Measurements from ENCODE around the gene FBXL13.
"Not testable (repeated sequence)": the region's sequence is repeated elsewhere in the genome, so short reads cannot be mapped to it uniquely, and the experiment has no call there.

The FBXL13 gene

DNA sequence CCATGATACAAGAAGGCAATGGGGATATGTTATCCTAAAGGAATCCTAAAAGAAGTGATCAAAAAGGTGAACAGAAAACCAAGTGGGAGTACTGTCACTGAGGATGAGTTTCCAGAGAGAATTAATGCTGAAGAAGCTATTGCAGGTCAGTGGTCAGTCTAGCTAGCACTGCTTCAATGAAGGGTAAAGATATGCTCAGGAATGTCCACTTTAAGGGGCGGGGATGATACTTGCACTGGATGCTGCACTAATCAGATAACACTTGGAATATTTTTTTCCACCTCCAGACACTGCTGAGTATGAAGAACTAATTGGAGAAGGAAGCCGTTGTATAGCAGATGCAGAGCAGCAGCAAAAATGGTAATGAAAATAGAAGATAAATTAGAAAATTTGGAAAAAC, 86.5 kb downstream of the FBXL13 start:
- no peak for DNase-seq (ENCODE audit: low read depth in 1 of 2, low spot score in 1 of 2)

DNA sequence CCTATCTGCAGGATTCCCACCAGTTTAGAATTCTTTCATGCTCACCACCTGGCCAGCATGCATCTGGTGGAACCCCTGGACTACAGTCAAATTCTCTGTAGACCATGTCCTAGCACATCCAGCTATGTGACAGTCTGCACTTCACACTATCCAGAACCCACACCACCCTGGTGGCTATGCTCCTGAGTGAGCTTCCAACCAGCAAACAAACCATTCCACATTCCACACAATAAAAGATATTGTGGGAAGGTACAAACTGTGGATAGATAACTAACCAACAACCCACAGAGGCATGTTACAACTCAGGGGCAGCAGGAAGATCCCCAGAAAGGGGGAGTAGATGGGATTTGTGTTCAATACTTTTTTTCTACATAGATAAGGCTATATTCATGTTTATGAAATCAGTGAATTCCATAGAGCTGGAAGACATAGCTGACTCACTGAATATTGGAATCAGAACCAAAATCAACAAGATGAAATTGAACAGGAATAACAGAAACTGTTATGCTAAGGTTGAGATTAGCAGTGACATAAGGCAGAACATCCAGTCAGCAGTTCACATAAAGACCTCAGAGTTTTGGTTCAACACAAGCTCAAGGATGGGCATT, 89.3 kb downstream of the FBXL13 start:
- DNase-seq (ENCODE audit: low read depth in 1 of 2, low spot score in 1 of 2): no peak

DNA sequence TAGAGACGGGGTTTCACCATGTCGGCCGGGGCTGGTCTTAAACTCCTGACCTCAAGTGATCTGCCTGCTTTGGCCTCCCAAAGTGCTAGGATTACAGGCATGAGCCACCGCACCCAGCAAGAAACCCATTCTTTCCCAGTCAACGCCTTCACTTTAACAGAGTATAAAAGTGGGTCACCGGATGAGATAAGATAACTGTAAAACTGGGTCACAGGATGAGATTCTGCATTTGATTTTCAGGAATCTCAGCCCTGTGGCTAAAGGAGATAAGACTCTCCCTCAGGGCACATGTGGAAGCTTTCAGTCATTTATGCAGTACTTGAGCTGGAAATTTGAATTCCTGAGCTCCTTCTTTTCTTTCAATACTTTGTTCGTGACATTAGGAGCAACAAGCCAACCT, 91.0 kb downstream of the FBXL13 start:
- no peak for DNase-seq (ENCODE audit: low read depth in 1 of 2, low spot score in 1 of 2)

DNA sequence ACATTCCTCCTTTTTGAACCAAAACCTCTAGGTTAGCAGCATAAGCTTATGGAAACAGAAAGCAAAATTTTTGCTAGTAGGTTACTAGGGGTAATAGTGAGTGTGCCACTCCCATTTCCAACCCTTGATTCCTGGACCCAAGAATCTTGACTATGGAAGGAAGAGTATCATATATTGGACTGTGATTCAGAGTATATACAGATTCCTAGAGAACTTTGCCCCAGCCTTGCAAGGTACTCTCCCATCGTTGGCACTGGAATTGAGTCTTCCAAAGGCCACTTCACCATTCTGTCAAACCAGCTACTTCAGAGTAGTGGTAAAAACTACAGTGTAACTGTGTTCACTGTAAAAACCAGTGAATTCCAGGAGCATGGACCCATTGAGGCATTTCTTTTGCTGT, 92.4 kb downstream of the FBXL13 start:
- DNase-seq (ENCODE audit: low read depth in 1 of 2, low spot score in 1 of 2): no peak

DNA sequence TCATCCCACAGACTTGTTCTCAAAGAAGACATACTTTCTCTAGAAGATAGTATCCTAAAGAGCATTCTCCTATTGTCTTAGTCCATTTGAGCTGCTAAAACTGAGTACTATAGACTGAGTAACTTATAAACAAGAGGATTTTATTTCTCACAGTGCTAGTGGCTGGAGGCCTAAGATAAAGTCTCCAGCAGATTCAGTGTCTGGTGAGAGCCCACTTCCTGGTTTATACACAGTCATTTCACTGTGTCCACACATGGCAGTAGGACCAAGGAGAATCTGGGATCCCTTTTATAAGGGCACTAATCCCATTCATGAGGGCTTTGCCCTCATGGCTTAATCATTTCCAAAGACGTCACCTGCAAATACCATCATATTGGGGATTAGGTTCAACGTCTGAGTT, 93.1 kb downstream of the FBXL13 start:
- no peak for DNase-seq (ENCODE audit: low read depth in 1 of 2, low spot score in 1 of 2)

DNA sequence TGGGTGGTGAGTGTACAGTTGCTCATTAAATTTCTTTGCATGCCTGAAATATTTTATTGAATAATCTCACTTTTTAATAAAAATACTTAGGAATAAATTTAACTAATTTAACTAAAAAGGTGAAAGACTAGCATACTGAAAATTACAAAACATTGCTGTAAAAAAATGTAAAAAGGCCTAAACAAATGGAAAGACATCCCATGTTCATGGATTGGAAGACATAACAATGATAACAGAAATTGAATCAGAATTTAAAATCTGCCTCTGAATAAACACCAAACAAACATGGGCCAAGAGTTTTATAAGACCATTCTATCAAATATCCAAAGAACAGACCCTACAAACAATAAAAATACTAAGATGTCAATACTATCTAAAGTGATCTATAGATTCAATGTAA, 94.9 kb downstream of the FBXL13 start:
- DNase-seq (ENCODE audit: low read depth in 1 of 2, low spot score in 1 of 2): no peak

DNA sequence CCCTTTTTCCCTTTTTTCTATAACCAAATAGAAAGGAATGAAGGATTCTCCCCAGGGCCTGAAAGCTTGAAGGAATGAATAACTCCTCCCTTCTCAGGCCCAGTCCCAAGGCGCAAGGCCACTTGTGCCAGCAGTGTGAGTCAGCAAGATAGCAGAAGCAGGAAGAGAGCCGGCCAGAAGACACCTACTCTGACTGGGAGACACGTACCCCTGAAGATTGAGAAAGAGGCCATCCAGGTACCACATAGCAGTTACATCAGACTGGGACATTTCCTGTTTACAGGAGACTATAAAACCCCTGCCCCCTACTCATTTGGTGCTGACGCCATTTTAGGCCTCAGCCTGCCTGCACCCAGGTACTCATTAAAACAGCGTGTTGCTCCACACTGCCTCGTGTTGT, 96.3 kb downstream of the FBXL13 start:
- no peak for DNase-seq (ENCODE audit: low read depth in 1 of 2, low spot score in 1 of 2)

DNA sequence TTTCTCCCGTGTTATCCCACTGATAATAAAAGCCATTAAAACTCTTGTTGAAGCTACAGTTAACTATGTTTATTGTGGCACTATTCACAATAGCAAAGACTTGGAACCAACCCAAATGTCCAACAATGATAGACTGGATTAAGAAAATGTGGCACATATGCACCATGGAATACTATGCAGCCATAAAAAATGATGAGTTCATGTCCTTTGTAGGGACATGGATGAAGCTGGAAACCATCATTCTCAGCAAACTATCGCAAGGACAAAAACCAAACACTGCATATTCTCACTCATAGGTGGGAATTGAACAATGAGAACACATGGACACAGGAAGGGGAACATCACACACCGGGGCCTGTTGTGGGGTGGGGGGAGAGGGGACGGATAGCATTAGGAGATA, 97.0 kb downstream of the FBXL13 start:
- not testable (repeated sequence) for DNase-seq (ENCODE audit: low read depth in 1 of 2, low spot score in 1 of 2)

DNA sequence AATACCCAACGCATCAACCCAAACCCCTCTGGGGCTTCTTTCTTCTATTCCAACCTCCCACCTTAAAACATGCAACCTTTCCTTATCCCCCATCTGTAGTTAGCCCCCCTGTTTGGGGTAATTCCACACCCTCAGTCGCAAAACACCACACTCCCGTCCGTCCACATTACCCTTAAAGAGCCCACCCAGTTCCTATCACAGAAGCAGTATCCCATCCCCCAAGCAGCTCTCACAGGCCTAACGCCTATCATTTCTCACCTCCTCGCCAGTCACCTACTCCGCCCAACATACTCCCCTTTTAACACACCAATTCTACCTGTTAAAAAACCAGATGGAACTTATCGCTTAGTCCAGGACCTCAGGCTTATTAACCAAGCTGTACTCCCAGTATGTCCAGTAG, 98.1 kb downstream of the FBXL13 start:
- no peak for DNase-seq (ENCODE audit: low read depth in 1 of 2, low spot score in 1 of 2)

DNA sequence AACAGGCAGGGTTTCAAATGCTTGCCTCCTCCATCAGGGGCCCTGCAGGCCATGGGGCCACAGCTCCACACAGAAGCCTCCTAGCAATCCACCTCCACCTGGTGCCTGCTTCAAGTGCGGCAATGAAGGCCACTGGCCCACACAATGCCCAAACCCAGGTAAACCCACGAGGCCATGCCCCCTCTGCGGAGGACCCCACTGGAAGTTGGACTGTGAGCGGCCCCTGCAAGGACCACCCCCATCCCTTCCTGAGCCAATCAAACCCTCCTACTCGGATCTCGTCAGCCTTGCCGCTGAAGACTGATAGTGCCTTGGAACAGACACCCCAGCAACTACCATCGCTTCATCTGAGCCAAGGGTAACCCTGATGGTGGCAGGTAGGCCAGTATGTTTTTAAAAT, 98.7 kb downstream of the FBXL13 start:
- DNase-seq (ENCODE audit: low read depth in 1 of 2, low spot score in 1 of 2): no peak

DNA sequence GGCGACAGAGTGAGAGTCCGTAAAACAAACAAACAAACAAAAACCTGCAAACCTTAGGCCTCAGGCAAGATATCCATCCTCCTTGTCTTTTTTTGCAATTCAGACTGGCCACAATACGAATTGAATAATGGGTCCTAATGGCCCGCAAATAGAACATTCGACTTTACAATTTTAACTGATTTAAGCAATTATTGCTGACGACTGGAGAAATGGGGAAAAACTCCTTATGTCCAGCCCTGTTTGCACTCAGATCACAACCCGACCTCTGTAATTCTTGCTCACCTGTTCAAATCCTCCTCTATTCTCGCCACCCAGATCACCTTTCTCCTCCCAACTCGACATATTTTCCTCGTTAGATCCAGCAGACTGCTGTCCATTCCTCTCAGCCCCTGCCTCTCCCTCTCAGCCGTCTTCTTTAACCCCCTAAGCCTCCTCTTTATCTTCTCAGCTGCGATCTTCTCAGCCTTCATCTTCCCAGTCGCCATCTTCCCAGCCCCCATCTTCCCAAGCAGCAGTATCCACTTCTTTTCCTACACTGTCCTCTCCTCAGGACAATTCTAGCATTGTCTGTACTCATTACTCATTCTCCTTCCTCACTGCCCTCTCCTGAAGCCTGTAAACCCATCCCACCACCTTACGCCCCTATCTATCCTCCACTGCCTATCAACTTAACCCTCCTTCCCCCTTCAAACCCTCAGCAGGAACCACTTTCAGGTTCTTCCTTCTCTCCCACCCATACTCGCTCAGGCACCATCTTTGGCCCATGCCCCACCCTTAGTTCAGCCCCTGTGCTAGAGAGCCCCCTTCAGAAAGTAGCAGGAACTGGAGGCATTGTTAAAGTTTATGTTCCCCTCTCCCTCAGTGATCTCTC, 100.0 kb downstream of the FBXL13 start:
- no peak for DNase-seq (ENCODE audit: low read depth in 1 of 2, low spot score in 1 of 2)

DNA sequence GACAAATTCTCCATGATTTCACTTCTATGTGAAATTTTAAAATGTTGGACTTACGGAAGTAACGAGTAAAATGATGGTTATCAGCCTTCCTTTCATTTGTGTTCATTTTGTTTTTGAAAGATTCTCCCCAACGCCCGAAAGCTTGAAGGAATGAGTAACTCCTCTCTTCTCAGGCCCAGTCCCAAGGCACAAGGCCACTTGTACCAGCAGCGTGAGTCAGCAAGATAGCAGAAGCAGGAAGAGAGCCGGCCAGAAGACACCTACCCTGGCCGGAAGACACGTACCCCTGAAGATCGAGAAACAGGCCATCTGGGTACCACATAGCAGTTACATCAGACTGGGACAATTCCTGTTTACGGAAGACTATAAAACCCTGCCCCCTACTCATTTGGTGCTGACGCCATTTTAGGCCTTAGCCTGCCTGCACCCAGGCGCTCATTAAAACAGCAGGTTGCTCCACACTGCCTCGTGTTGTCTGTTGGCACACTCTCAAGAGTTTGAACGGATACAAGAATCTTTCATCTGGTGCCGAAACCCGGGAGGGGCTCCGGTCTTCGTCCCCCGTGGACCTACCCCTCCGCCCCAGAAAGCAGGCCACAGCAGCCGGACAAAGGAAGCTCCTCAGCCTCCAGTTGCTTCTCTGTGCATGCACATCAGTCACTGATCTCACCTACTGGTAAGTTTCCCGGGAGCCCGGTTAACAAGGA, 101.3 kb downstream of the FBXL13 start:
- DNase-seq (ENCODE audit: low read depth in 1 of 2, low spot score in 1 of 2): no peak

DNA sequence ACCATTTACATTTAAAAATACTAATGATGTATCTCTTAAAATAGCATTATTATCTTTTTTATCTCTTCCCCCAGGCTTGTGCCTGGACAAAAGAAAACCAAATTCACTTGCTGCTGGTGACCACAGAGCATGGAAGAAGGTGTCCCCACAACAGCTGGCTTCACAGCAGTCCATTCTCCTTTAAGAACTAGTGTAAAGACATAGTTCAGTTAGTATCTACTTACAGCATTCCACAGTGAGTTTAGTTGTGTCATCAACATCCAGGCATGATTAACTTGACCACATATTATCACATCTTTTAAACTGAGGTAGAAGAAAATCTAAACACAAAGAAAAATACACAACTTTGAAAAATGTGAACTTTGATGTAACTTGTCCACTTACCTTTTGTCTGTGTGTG, 106.8 kb downstream of the FBXL13 start:
- no peak for DNase-seq (ENCODE audit: low read depth in 1 of 2, low spot score in 1 of 2)

DNA sequence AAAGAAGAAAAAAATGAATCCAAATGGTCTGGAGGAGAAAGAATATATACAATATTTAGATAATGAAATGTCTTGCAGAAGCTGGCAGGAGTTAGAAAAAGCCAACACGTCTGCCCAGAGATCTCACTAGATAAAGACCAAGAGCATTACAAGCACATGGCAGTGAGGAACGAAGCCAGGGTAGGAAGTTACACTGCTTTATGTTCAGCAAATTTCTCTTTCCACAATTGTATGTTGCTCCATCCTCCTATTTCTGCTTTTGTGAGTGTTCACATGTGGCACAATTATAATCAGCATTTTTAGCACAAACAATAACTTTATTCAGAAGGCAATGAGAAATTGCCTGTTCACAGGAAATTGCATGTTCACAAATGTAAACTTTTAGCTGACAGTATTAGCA, 108.1 kb downstream of the FBXL13 start:
- no peak for DNase-seq (ENCODE audit: low read depth in 1 of 2, low spot score in 1 of 2)

DNA sequence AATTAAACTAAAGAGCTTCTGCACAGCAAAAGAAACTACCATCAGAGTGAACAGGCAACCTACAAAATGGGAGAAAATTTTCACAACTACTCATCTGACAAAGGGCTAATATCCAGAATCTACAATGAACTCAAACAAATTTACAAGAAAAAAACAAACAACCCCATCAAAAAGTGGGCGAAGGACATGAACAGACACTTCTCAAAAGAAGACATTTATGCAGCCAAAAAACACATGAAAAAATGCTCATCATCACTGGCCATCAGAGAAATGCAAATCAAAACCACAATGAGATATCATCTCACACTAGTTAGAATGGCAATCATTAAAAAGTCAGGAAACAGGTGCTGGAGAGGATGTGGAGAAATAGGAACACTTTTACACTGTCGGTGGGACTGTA, 112.6 kb downstream of the FBXL13 start:
- DNase-seq (ENCODE audit: low read depth in 1 of 2, low spot score in 1 of 2): not testable (repeated sequence)

DNA sequence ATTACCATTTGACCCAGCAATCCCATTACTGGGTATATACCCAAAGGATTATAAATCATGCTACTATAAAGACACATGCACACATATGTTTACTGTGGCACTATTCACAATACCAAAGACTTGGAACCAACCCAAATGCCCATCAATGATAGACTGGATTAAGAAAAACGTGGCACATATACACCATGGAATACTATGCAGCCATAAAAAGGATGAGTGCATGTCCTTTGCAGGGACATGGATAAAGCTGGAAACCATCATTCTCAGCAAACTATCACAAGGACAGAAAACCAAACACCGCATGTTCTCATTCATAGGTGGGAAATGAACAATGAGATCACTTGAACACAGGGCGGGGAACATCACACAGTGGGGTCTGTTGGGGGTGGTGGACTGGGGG, 116.6 kb downstream of the FBXL13 start:
- DNase-seq (ENCODE audit: low read depth in 1 of 2, low spot score in 1 of 2): not testable (repeated sequence)

DNA sequence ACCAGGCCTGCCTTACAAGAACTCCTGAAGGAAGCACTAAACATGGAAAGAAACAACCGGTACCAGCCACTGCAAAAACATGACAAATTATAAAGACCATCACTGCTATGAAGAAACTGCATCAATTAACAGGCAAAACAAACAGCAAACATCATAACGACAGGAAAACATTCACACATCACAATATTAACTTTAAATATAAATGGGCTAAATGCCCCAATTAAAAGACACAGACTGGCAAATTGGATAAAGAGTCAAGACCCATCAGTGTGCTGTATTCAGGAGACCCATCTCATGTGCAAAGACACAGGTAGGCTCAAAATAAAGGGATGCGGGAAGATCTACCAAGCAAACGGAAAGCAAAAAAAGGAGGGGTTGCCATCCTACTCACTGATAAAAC, 120.2 kb downstream of the FBXL13 start:
- not testable (repeated sequence) for DNase-seq (ENCODE audit: low read depth in 1 of 2, low spot score in 1 of 2)

DNA sequence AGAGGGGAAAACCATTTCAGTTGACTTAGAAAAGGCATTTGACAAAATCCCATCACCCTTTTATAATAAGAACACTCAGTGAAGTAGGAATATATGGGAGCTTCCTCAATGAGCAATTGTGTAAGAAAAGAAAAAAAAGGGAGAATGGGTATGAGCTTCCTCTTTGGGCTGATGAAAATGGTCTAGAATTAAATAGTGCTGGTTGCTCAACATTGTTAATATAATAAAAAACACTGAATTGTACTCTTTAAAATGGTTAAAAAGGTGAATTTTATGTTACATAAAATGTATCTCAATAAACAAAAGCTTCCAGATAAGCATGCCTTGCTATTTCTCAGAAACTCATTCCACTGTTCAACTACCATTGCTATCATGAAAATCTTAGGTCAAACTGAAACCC, 121.2 kb downstream of the FBXL13 start:
- no peak for DNase-seq (ENCODE audit: low read depth in 1 of 2, low spot score in 1 of 2)

DNA sequence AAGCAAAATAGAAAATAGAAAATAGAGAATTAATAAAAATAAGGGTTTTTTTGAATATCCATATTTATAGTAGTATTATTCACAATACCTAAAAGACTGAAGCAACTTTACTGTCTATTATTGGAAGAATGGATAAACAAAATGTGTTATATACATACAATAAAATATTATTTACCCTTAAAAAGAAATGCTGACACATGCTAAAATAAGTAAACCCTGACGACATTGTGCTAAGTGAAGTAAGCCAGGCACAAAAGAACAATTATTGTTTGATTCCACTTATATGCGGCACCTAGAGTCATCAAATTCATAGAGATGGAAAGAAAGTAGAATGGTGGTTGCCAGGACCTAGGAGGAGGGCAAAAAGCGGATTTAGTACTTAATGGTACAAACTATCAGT, 122.8 kb downstream of the FBXL13 start:
- DNase-seq (ENCODE audit: low read depth in 1 of 2, low spot score in 1 of 2): no peak

DNA sequence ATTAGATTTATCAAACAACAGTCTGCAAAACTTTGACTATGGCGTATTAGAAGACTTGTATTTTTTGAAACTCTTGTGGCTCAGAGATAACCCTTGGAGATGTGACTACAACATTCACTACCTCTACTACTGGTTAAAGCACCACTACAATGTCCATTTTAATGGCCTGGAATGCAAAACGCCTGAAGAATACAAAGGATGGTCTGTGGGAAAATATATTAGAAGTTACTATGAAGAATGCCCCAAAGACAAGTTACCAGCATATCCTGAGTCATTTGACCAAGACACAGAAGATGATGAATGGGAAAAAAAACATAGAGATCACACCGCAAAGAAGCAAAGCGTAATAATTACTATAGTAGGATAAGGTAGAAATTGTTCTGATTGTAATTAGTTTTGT, 130.4 kb downstream of the FBXL13 start:
- DNase-seq (ENCODE audit: low read depth in 1 of 2, low spot score in 1 of 2): no peak

DNA sequence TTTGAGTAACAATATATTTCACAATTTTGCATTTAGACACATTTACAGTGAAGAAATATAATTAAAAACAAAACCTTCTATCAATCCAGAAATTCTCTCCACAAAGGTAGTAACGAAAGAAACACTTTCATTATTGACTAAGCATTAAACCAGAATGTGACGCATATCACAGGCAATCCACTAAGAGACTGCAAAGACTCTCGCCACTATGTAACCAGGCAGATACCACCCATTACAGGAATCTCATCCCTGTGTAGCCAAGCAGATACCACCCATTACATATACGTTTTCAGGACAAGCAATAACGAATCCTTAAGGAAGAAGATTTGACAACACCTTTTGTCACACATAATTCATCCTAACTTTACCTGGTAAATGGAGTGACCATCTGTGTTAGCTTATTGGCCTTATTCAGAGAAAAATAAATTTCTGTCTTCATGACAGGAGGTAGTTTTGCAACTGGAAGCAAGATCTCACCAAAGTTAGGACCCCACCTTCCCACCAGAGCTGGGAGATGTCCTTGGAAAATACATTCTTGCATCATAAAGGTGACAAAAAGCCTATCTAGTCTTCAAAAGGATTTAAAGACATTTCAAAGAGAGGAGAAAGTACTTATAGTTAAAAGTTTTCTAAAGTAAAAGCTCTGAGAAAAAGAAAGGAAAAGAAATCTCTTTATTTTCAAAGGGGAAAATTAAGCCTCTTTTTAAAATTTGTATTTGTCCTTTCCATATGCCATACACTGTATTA, 131.0 kb downstream of the FBXL13 start:
- no peak for DNase-seq (ENCODE audit: low read depth in 1 of 2, low spot score in 1 of 2)

DNA sequence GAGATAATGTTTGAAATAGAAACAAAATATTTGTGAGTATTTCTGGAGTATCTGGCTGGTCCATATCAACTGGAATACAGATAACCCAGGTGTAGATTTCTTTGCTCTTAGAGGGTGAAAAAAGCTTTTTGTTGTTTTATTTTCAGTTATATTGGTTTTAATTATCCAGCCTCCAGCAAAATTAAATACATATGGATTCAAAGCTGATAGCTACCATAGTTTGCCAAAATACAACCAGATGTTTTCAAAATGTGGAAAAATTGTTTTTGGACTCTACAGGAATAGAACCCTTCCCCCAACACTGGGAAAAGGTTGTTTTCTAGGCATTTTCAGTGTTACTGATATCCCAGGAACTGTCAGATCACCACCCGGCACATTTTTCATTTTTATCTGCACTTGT, 131.7 kb downstream of the FBXL13 start:
- DNase-seq (ENCODE audit: low read depth in 1 of 2, low spot score in 1 of 2): no peak
